HPDE6-E6E7 (cell line): Measurements from ENCODE around the gene ITGBL1.
A peak's percentile ranks its signal among the peaks of the same experiment; 100 is the strongest.

Experiments
- DNase-seq: peaks from one replicate; pipeline ENCODE4 v3.0.0; 2011; ENCODE audit warnings: missing footprints; ENCODE audit errors: extremely low spot score

Gene ITGBL1, protein sequence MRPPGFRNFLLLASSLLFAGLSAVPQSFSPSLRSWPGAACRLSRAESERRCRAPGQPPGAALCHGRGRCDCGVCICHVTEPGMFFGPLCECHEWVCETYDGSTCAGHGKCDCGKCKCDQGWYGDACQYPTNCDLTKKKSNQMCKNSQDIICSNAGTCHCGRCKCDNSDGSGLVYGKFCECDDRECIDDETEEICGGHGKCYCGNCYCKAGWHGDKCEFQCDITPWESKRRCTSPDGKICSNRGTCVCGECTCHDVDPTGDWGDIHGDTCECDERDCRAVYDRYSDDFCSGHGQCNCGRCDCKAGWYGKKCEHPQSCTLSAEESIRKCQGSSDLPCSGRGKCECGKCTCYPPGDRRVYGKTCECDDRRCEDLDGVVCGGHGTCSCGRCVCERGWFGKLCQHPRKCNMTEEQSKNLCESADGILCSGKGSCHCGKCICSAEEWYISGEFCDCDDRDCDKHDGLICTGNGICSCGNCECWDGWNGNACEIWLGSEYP

DNA sequence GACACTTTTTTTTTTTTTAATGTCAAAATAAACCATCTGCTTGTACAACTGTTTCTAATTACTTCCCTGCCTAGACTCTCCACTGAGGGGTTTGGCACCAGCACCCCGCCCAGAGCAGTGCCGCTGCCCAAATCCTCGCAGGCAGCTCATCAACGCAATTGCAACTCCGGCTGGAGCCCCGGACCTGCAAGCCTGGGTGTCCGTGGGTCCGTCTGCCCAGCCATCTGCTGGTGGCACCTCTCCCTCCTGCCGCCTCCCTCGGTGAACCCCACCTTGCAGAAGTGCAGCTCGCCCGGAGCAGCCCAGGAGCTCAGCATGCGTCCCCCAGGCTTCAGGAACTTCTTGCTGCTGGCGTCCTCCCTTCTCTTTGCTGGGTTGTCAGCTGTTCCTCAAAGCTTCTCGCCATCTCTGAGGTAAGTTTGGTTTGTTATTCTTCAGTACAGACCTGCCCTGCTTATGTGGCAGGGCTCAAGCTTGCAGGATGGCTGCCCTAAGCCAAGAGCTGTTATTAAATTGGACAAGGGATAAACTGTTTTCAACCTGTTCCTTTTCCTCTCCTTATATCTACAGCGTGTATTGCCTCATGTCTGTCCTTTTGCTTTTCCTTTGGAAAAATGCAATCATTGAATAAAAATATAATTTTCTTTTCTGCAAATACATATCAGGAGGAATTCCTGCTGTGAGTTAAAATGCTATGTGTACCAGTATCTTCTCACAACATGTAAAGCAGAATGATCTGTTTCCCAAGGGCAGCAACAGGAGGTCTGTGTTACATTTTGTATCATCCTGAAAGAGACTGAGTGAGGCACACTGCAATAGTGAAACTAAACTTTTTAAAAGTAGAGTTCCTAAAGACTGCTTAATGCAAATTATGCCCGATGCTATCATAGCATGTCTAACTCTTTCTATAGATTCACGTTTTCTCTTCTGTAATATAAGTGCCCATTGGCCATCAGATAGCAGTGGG lies at the start of gene ITGBL1:
ITGBL1 (plus strand) TSS at position 157 of the 967 bp plus-strand sequence; CDS start at position 316, 159 bp downstream.
- DNase-seq: no peak

DNA sequence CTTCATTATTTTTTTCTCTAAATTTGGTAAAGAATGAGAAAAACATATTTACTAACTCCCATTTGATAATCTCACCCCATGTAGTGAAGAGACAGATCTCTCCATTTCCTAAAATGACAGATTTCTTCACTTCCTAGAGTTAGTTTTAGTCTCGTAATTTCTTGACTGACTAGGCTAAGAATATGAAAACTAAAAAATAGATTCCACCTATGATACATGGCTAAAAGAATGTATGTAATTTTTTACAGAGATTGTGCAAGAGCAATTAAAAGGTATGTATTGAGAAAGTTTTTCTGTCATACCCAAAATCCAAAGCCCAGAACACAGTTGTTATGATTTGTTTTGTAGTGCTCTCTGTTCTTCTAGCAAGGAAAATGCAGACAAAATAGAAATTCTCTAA lies 45.7 kb upstream of the ITGBL1 start:
- DNase-seq: no peak

- DNase-seq: no peak
These were observed 44.3 kb upstream of the ITGBL1 start for GRCh38 chr13:101408154-101408553.

- no peak for DNase-seq
These were observed 43.4 kb upstream of the ITGBL1 start for GRCh38 chr13:101408992-101409656.

DNA sequence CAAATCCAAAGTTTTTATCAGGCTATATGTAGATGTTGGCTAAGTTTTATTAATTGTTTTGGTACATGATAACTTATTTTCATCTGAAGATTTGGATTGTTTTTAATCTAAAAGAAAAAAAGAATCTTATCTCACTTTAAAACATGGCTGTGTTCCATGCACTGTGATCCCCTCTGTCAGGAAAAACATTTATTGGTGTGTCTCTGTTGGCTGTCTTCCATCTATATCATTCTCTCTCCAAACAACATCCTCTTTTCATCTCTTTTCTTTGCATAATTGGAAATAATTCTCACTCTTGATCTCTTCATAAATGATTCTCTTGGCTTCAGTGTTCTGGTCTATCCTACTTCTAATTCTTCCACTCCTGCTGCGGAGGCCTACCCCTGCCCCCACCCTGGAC lies 40.4 kb upstream of the ITGBL1 start:
- no peak for DNase-seq

DNA sequence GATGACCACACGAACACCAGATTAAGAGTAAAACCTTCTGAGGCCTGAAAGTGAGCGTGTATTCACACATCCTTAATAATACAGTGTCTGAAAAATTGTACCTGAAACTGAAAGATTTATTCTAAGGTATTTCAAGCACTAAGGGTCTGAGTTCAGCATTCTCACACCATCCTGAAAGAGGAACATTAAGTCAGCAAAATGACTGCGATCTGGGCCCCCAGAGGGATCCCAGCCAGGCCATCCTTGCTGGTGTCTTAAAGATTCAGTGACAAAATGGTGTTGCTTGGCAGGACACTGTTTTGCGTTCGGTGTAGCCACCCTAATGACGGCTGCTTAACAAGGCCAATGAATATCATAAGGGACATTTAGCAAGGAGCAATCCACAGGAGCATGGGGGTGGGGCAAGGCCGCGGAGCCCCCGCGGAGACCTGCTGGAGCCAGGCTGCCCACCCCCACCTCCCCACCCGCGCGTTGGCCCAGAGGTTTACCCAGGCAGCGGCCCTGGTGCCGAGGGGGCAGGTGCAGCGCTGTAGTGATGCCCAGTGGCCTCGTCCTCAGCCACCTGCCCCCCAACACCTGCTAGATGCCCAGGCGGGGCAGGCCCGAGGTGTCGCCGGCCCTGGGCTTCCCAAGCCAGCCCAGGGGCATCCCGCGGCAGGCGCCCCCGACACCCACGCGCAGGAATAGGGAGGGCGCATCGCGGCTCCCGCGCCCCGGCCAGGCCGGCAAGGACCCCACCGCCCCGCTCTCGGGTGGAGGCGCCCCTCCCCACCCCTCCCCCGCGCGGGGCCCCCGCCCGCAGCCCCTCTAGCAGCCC lies 36.9 kb upstream of the ITGBL1 start:
- no peak for DNase-seq

GRCh38 chr13:101416181-101417042 lies 36.1 kb upstream of the ITGBL1 start, which contains the start of gene NALCN:
Gene NALCN, minus strand, starts transcription at chr13:101416508. Its CDS starts 17,382 bp downstream, at chr13:101399126.
- no peak for DNase-seq

DNA sequence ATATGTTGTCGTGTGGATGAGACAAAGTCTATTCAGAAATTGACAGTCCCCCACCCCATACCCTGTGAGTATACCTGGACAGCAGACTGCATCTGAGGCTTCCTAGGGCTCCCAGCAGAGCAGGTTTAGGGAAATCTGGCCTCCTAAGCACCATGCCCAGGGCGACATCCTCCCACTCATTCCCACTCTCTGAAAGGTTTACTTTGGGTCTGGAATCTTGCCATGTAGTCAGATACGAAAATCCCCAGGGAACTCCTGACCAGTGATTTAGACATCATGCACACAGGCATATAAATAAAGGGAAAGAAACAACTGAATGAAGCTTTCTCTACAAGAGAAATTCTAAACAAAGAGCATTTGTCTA lies 35.5 kb upstream of the ITGBL1 start:
- no peak for DNase-seq

DNA sequence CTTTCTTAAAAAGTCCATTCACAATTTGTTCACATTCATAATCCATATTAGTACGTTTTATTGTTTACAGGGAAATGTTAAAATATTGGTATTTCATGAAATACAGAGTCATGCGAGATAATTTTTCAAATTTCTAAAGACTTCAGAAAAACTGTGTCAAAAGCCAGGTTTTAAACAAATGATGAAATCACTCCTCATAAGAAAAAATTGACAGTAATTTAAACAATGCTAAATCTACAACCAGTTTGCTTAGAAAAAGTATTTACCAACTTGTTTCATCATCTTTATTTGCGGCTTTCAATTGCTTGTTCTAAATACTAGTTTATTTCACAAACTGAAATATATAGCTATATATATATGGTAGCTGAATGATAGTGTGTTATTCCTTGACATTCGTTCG lies 35.0 kb upstream of the ITGBL1 start:
- no peak for DNase-seq

GRCh38 chr13:101423872-101424271 lies 28.6 kb upstream of the ITGBL1 start:
- no peak for DNase-seq

DNA sequence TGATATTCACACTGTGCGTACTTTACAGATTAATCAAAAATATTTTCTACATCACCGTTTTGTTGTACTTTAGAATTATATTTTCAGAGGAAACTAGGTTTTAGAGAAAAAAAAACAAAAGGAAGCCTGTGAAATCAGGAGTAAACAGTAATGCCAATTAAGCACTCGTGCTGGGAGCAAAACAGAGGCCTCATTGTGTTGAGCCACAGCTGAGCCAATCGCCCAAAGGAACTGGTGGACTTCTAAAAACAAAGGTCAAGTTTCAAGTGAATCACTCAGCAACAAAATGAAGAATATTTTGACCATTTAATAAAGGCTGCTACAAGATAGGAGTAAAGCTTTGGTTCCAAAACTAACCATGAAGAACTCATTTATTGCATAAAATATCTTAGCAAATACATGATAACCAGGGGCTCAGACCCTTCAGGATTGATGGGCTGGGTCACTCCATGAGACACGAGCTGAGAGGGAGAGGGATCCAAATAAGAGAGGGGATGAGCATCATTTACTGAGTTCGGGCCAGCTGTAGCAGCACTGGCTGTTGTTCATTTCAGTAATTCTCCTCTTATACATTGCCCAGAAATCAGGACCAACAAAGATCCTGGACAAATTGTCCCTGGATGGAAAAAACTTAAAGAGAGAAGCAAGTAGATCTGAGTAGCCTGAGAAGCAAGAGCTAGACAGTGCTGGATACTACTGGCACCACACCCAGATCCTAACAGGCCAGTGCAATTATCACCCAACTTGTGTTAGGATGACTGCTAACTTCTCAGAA lies 27.9 kb upstream of the ITGBL1 start:
- no peak for DNase-seq

DNA sequence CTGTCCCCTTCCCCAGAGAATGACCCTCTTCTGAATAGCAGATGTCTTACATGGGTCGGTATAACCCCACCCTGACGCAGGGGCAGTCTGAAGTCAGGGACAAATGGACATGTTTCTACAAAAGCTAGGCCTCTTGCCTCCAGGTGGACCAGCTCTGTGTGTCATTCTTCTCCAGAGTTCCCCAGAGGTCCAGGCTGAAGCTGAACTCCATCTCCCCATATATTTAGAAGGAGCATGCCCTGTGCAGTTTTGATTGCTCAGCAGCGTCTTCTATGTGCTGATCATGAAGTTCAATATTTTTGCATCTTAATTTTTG lies 27.4 kb upstream of the ITGBL1 start:
- no peak for DNase-seq

GRCh38 chr13:101425623-101426022 lies 26.9 kb upstream of the ITGBL1 start:
- DNase-seq: no peak

DNA sequence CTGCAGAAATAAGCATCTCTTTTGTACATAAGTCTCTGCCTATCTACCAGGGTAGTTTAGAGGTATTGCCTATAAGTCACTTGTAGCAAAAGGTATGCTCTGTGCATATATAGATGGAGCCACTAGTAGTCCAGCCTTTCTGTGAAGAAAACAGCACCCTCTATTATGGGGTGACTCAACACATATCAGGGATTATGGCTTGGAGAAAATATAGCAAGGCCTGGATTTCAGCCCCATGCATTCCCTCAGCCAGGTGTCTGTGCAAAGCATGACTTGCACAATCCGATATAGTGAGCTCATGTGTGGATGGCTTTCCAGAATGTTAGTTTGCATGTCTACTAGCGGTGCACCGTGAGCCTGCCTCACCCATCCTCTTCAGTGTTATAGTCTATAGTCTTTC lies 22.7 kb upstream of the ITGBL1 start:
- DNase-seq: no peak

DNA sequence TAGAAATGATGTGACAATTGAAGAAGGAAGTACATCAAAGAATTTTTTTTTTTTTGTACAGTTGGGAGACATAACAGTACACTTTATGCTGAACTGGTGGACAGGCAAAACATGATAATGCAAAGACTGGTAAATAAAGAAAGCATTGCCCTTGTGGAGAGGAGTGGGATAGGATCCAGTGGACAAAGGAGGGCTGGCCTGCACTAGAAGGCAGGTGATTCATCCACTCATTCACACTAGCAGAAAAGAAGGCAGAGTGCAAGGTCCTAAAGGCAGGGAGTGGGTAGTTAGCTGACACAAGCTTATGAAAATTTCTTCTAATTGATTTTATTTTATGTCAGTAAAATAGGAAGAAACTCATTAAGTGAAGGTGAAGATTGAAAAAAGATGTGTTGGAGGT lies 18.6 kb upstream of the ITGBL1 start:
- DNase-seq: no peak

- DNase-seq: no peak
These were observed 18.0 kb upstream of the ITGBL1 start for GRCh38 chr13:101434486-101434885.

GRCh38 chr13:101447852-101448251 lies 4.6 kb upstream of the ITGBL1 start:
- no peak for DNase-seq

GRCh38 chr13:101449790-101450748 lies 2.4 kb upstream of the ITGBL1 start:
- peak; percentile 43 for DNase-seq
